Osteocyte (in vitro differentiated cells): Measurements from ENCODE around the gene TFF1. TPM values are rescaled to one million over a fixed set of nuclear protein-coding genes. Genes with fewer than 3 reads are reported as not detected.

Source experiments
- DNase-seq: peaks from one replicate; pipeline ENCODE4 v3.0.0; 2021; ENCODE audit warnings: mixed read lengths; ENCODE audit not compliant: unreplicated experiment; ENCODE audit errors: extremely low spot score
- H3K27ac Mint-ChIP-seq: one replicate; pipeline ENCODE4 v1.8.0; 2021; ENCODE audit warnings: mild to moderate bottlenecking, mixed read lengths; ENCODE audit not compliant: unreplicated experiment
- H3K27me3 Mint-ChIP-seq: one replicate; pipeline ENCODE4 v1.8.0; 2021; ENCODE audit warnings: mixed read lengths; ENCODE audit not compliant: unreplicated experiment
- H3K36me3 Mint-ChIP-seq: one replicate; pipeline ENCODE4 v1.8.0; 2021; ENCODE audit warnings: mixed read lengths; ENCODE audit not compliant: unreplicated experiment
- H3K4me1 Mint-ChIP-seq: one replicate; pipeline ENCODE4 v1.8.0; 2021; ENCODE audit warnings: mixed read lengths; ENCODE audit not compliant: unreplicated experiment
- H3K4me3 Mint-ChIP-seq: one replicate; pipeline ENCODE4 v1.8.0; 2021; ENCODE audit warnings: mild to moderate bottlenecking, moderate library complexity, mixed read lengths; ENCODE audit not compliant: unreplicated experiment
- H3K9me3 Mint-ChIP-seq: one replicate; pipeline ENCODE4 v1.8.0; 2021; ENCODE audit warnings: mixed read lengths; ENCODE audit not compliant: unreplicated experiment
- total RNA-seq: library from RNA; stranded (reverse); gene quantifications from 2 replicates; pipeline ENCODE4 v1.2.1, GENCODE V29; 2021
- TF ChIP-seq, protein P1 (sequence below): fragments of 200-600 bp; sonication (generic); IDR thresholded peaks from 2 replicates; pipeline ENCODE4 v1.5.0; 2021; ENCODE audit warnings: antibody characterized with exemption, mild to moderate bottlenecking, moderate library complexity

TFF1 gene
- total RNA-seq, 1 donor from 2014 or later, result not detected

DNA sequence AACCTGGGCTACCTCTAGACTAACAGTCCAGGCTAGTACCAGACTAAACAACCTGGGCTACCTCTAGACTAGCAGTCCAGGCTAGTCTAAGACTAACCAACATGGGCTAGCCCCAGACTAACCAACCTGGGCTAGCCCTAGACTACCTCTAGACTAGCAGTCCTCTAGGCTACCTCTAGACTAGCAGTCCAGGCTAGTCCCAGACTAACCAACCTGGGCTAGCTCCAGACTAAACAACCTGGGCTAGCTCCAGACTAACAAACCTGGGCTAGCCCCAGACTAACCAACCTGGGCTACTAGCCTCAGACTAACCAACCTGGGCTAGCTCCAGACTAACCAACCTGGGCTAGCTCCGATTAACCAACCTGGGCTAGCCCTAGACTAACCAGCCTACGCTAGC, 17.6 kb downstream of the TFF1 start:
- TF ChIP-seq, protein P1, sequence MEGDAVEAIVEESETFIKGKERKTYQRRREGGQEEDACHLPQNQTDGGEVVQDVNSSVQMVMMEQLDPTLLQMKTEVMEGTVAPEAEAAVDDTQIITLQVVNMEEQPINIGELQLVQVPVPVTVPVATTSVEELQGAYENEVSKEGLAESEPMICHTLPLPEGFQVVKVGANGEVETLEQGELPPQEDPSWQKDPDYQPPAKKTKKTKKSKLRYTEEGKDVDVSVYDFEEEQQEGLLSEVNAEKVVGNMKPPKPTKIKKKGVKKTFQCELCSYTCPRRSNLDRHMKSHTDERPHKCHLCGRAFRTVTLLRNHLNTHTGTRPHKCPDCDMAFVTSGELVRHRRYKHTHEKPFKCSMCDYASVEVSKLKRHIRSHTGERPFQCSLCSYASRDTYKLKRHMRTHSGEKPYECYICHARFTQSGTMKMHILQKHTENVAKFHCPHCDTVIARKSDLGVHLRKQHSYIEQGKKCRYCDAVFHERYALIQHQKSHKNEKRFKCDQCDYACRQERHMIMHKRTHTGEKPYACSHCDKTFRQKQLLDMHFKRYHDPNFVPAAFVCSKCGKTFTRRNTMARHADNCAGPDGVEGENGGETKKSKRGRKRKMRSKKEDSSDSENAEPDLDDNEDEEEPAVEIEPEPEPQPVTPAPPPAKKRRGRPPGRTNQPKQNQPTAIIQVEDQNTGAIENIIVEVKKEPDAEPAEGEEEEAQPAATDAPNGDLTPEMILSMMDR, result no peak
- Mint-ChIP-seq H3K36me3 (no peaks in the 10 kb centered on the region), H3K27me3 (peaks cover 3% of the 10 kb centered on the region), H3K4me3 (no peak overlapping the region), H3K4me1 (no peaks in the 10 kb centered on the region), H3K9me3 (no peaks in the 10 kb centered on the region), H3K27ac (no peak overlapping the region)
- DNase-seq, result peak; percentile 34

DNA sequence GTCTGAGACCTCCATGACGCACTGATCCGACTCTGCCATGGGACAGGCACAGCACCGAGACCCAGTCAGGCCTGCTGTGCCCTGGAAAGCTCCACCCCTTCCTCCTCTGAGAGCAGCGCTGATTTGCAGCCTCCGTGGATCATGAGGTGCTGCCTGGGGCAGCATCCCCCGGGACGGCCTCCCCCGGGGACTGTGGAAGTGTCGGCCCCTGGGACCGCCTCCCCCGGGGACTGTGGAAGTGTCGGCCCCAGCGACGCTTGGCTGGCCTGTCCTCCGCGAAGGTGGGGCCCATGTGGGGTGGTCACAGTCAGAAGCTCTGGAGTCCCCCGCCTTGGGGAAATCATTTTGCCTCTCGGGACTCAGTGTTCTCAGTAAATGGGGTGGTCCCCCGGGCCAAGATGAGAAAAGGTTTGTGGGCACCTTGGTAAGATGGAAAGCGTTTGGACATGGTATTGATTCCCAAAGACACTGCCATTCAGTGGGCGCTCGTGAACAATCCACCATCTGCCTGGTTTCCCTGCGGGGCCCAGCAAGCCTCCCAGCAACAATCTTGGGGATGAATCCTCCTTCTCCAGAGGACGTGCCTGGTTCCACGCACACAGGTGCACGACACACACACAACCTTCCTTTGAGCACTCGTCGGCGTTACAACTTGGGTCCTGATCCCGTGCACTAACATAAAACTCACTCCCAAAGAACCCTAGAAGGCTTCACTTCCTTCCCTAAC, 18.6 kb downstream of the TFF1 start:
- H3K36me3 Mint-ChIP-seq, result no peaks in the 10 kb centered on the region
- no peak overlapping the region for H3K4me3 Mint-ChIP-seq
- DNase-seq, result peak; percentile 70
- H3K27me3 Mint-ChIP-seq, result no peaks in the 10 kb centered on the region
- H3K9me3 Mint-ChIP-seq, result no peaks in the 10 kb centered on the region
- TF ChIP-seq, protein P1, result no peak
- H3K4me1 Mint-ChIP-seq, result no peaks in the 10 kb centered on the region
- H3K27ac Mint-ChIP-seq, result no peak overlapping the region

DNA sequence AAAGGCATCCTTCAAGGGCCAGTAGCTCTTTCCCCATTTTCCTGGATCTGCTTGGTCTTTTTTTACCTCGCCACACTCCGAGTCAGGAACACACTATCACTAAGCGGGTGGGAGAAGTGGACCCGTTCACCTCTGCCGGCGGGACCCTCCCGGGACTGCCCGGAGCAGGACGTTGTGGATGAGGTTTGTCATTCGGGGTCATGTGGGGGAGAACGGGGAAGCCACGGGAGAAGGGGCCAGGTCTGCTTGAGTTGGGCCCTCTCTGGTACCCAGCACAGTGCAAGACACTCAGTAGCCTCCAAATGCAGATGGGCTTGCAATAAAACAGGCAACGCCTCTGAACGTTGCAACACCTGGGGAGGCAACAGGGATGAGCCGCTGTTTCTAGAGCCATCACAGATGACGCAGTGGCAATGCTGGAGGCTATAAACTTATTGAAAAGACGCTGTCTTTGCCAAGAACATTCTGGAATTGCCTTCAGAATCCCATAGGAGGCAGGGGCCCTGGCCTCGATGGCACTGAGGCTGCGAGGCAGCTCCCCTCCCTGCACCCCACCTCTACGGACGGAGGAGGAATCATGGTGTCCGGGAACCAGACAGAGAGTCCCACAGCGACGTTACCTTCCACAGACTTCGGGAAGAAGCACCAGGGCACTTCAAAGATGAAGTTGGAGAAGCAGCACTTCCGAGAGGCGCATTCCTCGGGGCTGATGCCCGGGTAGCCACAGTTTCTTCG, 19.3 kb downstream of the TFF1 start:
- no peaks in the 10 kb centered on the region for H3K9me3 Mint-ChIP-seq
- no peaks in the 10 kb centered on the region for H3K36me3 Mint-ChIP-seq
- no peaks in the 10 kb centered on the region for H3K27me3 Mint-ChIP-seq
- H3K4me3 Mint-ChIP-seq, result no peak overlapping the region
- no peak overlapping the region for H3K27ac Mint-ChIP-seq
- TF ChIP-seq, protein P1, result no peak
- peak; percentile 63 for DNase-seq
- no peaks in the 10 kb centered on the region for H3K4me1 Mint-ChIP-seq

DNA sequence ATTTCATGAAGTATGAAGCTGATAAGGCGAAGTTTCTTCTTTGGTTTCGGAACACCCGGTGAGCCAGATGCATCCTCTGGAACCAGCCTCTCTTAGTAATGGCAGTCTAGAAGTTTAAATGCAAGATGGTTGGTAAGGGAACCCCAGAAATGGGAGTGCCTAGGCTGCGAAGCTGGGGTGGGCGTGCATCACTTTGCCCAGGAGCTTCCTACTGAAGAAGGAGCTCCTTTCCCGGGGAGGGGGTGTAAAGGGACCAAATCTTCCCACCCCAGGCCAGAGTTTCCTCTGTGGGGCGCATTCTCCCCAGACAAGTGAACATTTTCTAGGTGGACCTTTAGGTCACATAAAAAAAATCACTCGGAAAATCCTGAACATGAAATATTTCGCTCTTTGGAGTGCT, 19.9 kb downstream of the TFF1 start:
- H3K4me1 Mint-ChIP-seq, result no peaks in the 10 kb centered on the region
- no peaks in the 10 kb centered on the region for H3K36me3 Mint-ChIP-seq
- H3K4me3 Mint-ChIP-seq, result no peak overlapping the region
- no peaks in the 10 kb centered on the region for H3K9me3 Mint-ChIP-seq
- TF ChIP-seq, protein P1, result no peak
- H3K27ac Mint-ChIP-seq, result no peak overlapping the region
- DNase-seq, result peak; percentile 38
- H3K27me3 Mint-ChIP-seq, result no peaks in the 10 kb centered on the region

DNA sequence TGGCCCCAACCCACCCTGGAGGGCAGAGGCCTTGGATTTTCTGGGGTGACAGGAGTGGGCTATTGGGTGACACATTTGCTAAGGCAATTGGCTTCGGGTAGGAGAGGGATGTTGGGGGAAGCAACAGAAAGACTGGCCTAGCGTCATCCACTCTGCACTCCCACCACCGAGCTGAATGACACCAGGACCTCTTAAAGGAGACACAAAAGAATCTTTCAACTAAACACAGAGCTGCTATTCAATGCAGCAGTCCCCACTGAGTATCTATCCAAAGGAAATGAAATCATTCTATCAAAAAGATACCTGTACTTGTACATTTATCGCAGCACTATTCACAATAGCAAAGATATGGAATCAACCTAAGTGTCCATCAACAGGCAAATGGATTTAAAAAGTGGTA, 21.7 kb downstream of the TFF1 start:
- DNase-seq, result no peak
- H3K4me3 Mint-ChIP-seq, result no peak overlapping the region
- no peaks in the 10 kb centered on the region for H3K27me3 Mint-ChIP-seq
- no peaks in the 10 kb centered on the region for H3K4me1 Mint-ChIP-seq
- H3K27ac Mint-ChIP-seq, result no peak overlapping the region
- TF ChIP-seq, protein P1, result no peak
- no peaks in the 10 kb centered on the region for H3K9me3 Mint-ChIP-seq
- no peaks in the 10 kb centered on the region for H3K36me3 Mint-ChIP-seq
